Hematopoietic multipotent progenitor cell treated with erythropoietin and hydrocortisone succinate and interleukin-3 and kit ligand, for 6 days (in vitro differentiated cells): Measurements from ENCODE around the gene TMEM164.

Experiments
- DNase-seq: peaks from one replicate; pipeline ENCODE4 v3.0.0-alpha.2; 2015

Gene TMEM164

DNA sequence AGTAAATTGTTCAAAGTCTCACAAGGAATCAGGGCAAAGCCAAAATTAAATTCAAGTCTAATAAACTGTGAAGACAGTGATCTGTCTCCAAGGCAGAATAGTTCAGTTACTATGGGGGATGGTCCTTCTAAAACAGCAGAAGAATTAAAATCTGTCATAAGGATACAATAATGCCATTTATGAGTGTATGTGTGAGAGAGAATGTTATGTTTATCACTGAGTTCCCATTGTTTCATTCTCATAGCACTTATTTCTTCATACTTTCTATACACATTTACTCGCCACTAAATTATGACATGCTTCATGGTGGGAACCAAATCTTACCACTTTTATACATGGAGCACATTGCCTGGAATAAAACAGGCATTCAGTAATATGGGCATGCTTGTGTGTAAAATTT lies 212.5 kb downstream of the TMEM164 start:
- DNase-seq = no peak

DNA sequence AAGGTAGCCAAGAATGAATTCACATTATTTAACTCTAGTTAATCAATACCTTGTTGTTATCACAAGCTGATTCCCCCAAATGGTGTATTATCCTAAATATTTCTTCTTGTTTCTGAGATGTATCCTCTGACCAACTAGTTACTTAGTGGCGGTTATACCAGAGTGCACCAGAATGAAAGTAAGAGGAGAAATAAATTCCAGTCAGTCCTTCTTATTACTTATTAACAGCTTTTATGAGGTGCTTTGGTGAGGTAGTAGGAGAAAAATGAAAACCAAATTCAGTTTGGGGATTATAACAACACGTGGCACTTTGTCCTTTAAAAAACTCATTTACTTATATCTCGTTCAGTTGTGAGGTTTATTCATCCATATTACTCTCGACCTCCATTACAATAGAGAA lies 213.1 kb downstream of the TMEM164 start:
- DNase-seq = no peak

- no peak for DNase-seq
These were observed 215.7 kb downstream of the TMEM164 start for GRCh38 chrX:110218591-110218990.

- DNase-seq = peak; percentile 12
These were observed 217.0 kb downstream of the TMEM164 start for GRCh38 chrX:110219920-110220319.

DNA sequence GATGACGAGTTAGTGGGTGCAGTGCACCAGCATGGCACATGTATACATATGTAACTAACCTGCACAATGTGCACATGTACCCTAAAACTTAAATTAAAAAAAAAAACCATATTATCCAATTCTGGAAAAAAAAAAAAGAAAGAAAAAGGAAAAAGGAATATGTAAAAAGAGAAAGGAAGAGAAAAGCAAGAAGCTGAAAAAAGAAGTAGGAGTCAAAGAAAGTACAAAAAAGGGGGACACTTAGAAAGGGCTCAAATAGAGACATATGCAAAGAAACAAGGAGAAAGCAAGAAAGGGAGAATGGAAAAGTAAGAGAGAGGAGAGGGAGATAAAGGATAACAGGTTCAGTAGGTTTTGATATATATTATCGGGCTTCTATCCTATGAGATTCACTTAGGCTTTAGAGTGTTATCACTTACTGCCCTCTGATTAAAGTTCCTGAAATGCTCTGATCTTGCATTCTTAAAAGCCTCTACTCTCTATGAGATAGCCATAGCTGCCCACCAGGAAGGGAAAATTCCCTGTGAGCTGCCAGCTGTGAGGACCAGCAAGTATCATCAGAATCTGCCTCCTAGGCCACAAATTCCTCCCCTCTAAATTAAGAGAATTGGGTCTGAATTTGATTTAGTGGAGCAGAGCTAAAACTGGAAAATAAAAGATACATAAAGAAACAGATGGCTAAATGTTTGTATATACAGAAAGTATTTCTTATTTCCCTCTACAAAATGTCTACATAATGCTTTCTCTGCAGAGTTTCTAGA lies 219.8 kb downstream of the TMEM164 start:
- DNase-seq = no peak

GRCh38 chrX:110224926-110225617 lies 222.2 kb downstream of the TMEM164 start:
- DNase-seq = no peak

GRCh38 chrX:110226931-110227330 lies 224.0 kb downstream of the TMEM164 start:
- no peak for DNase-seq
